ENCODE measurements around the gene SAE1. TPM values are rescaled to one million over a fixed set of nuclear protein-coding genes. Genes with fewer than 3 reads are reported as not detected.

Gene SAE1
- total and polyA plus RNA-seq, 8 donors, result 16.2 to 373 (median 43.5) TPM

DNA sequence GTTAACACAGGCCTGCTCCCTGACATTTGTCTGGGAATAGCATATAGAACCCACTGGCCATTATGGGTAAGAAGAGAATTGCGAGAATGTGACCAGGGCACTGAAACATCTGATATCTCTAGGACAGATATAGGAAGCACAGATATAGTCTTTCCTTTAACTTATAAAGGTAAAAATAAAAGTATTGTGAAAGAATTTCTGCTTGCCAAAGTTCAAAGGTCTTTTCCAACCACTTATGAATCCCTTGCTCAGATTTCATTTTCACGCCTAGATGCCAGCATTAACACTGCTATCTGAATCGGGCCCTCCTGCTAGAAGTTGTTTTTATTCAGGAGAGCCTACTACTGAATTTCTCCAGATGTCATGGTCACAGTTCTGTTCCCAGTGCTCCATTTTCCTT lies 72.6 kb downstream of the SAE1 start:
- DNase-seq, result no peak
- no peaks in the 10 kb centered on the region for H3K27me3 ChIP-seq
- WGBS, 5 donors, result 70 to 78% (median 76%) methylated on average over 3 of the region's 3 CpGs
- intact Hi-C loops (cut with DNase I; ENCODE audit: low total_unique reads), result loop anchor here (10.0 kb wide), 1 partner anchor 48 kb away; no protein-coding TSS in a partner anchor
- no peak overlapping the region for H3K27ac ChIP-seq
- no peaks in the 10 kb centered on the region for H3K9me3 ChIP-seq
- no peak overlapping the region for H3K4me3 ChIP-seq
- peaks cover 25 to 95% (median 88%) of the 10 kb centered on the region in 4 donors for H3K36me3 ChIP-seq
- TF ChIP-seq EP300 (IDR thresholded peaks at IDR 0.05) (no peak), POLR2A (IDR thresholded peaks at IDR 0.05) (no peak), POLR2AphosphoS5 (IDR thresholded peaks at IDR 0.05) (no peak), CTCF (IDR thresholded peaks at IDR 0.05) (no peak)
- H3K4me1 ChIP-seq, result peaks cover 0 to 12% (median 0%) of the 10 kb centered on the region in 4 donors

GRCh38 chr19:47209319-47210179 lies 78.9 kb downstream of the SAE1 start:
- intact Hi-C loops (cut with DNase I; ENCODE audit: low total_unique reads), result loop anchor here (10.0 kb wide), 1 partner anchor 55 kb away; no protein-coding TSS in a partner anchor
- H3K36me3 ChIP-seq, result peaks cover 29 to 60% (median 56%) of the 10 kb centered on the region in 4 donors
- WGBS, 5 donors, result 74 to 85% (median 78%) methylated on average over 13 of the region's 13 CpGs
- peak overlapping the region in 2 of 5 donors; percentile 5 to 76 for H3K27ac ChIP-seq
- H3K27me3 ChIP-seq, result no peaks in the 10 kb centered on the region
- H3K4me1 ChIP-seq, result peaks cover 0 to 13% (median 12%) of the 10 kb centered on the region in 4 donors
- DNase-seq, result no peak
- no peak for TF ChIP-seq POLR2AphosphoS5 (IDR thresholded peaks at IDR 0.05)
- H3K9me3 ChIP-seq, result no peaks in the 10 kb centered on the region
- H3K4me3 ChIP-seq, result no peak overlapping the region

DNA sequence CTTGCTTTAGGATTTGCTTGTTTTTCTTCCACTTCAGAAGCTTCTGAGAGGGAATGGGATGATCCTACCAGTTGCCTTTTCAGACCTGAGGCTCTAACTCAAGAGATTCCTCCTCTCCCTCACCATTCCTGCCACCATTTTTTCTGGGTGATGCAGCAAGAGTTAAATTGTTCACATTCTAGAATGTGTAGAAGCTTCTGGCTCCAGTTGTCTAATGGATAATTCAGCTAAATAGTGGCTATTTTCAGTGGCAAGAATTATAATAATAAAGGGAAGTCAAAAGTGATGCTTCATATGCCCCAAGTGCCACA lies 79.5 kb downstream of the SAE1 start:
- no peak overlapping the region for H3K4me3 ChIP-seq
- no peak for DNase-seq
- no peaks in the 10 kb centered on the region for H3K9me3 ChIP-seq
- H3K27ac ChIP-seq, result peak overlapping the region in 4 of 5 donors; percentile 5 to 77 (median 62)
- peaks cover 0 to 13% (median 12%) of the 10 kb centered on the region in 4 donors for H3K4me1 ChIP-seq
- no peaks in the 10 kb centered on the region for H3K27me3 ChIP-seq
- TF ChIP-seq POLR2A (IDR thresholded peaks at IDR 0.05) (no peak), POLR2AphosphoS5 (IDR thresholded peaks at IDR 0.05) (no peak), EP300 (IDR thresholded peaks at IDR 0.05) (no peak), CTCF (IDR thresholded peaks at IDR 0.05) (no peak)
- intact Hi-C loops (cut with DNase I; ENCODE audit: low total_unique reads), result no loop called here
- peaks cover 23 to 54% (median 50%) of the 10 kb centered on the region in 4 donors for H3K36me3 ChIP-seq

DNA sequence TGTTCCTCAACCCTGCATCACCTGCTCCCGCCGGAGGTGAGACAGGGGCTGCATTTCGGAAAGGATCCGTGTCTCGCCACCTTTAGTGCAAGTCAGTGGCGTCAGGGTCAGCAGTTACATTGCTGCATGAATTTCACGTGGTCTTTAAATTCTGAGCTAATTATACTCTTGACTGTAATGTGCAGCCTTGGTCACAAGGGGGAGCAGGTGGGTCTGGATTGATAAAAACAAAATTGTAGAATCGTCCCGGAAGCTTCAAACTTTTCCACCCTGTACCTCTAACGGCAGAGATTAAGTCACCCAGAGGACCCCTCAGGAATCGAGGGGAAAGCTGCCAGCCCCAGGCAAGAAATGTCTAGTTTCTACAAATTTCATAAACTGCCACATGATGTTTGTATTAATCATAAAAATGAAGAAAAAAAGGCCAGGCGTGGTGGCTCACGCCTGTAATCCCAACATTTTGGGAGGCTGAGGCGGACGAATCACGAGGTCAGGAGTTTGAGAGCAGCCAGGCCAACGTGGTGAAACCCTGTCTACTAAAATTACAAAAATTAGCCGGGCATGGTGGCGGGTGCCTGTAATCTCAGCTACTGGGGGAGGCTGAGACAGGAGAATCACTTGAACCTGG lies 80.2 kb downstream of the SAE1 start:
- TF ChIP-seq POLR2A (IDR thresholded peaks at IDR 0.05), result no peak
- TF ChIP-seq EP300 (IDR thresholded peaks at IDR 0.05), result no peak
- peak in 2 of 3 donors; percentile 27 to 58 for TF ChIP-seq POLR2AphosphoS5 (IDR thresholded peaks at IDR 0.05)
- peak in 5 of 7 experiments; percentile 75 to 88 (median 81) for TF ChIP-seq CTCF (IDR thresholded peaks at IDR 0.05)
- peak; percentile 87 to 91 for DNase-seq
- Histone ChIP-seq H3K27ac (peak overlapping the region in 4 of 5 donors; percentile 49 to 77 (median 68)), H3K9me3 (no peaks in the 10 kb centered on the region), H3K27me3 (no peaks in the 10 kb centered on the region), H3K36me3 (peaks cover 16 to 47% (median 44%) of the 10 kb centered on the region in 4 donors), H3K4me1 (peaks cover 0 to 13% (median 12%) of the 10 kb centered on the region in 4 donors), H3K4me3 (no peak overlapping the region)
- 30 to 36% (median 35%) methylated on average over 19 of the region's 19 CpGs for WGBS, 5 donors
- intact Hi-C loops (cut with DNase I; ENCODE audit: low total_unique reads), result no loop called here

All from stomach (tissue), 9 donors.